Mucosa of stomach (tissue), 1 donor: ENCODE results near the gene LRRK2.
"Not testable (repeated sequence)": the region's sequence is repeated elsewhere in the genome, so short reads cannot be mapped to it uniquely, and the experiment has no call there.

ENCODE experiments used
- H3K27me3 ChIP-seq: one replicate; pipeline ENCODE4 v1.7.0; 2013; ENCODE audit warnings: mild to moderate bottlenecking, low read length; ENCODE audit not compliant: control insufficient read depth, insufficient read depth
- H3K36me3 ChIP-seq: one replicate; pipeline ENCODE4 v1.7.0; 2013; ENCODE audit warnings: low read length; ENCODE audit not compliant: control insufficient read depth, insufficient read depth
- H3K4me1 ChIP-seq: one replicate; pipeline ENCODE4 v1.7.0; 2013; ENCODE audit warnings: mild to moderate bottlenecking, low read length; ENCODE audit not compliant: control insufficient read depth, insufficient read depth
- H3K4me3 ChIP-seq: one replicate; pipeline ENCODE4 v1.7.0; 2013; ENCODE audit warnings: low read length
- H3K9ac ChIP-seq: one replicate; pipeline ENCODE4 v1.7.0; 2013; ENCODE audit warnings: mild to moderate bottlenecking, low read length, moderate library complexity
- H3K9me3 ChIP-seq: one replicate; pipeline ENCODE4 v1.7.0; 2013; ENCODE audit warnings: mild to moderate bottlenecking, low read length, moderate library complexity; ENCODE audit not compliant: control insufficient read depth
- donor health status: Pancreatic carcinoma.

The LRRK2 gene

GRCh38 chr12:40236357-40236850 is 11.6 kb downstream of the LRRK2 start:
- no peak overlapping the region for H3K4me3 ChIP-seq
- no peaks in the 10 kb centered on the region for H3K4me1 ChIP-seq
- H3K9me3 ChIP-seq: no peaks in the 10 kb centered on the region
- no peaks in the 10 kb centered on the region for H3K27me3 ChIP-seq
- no peak overlapping the region for H3K9ac ChIP-seq
- no peaks in the 10 kb centered on the region for H3K36me3 ChIP-seq

GRCh38 chr12:40238266-40238902 is 13.6 kb downstream of the LRRK2 start:
- Histone ChIP-seq H3K4me3 (no peak overlapping the region), H3K9ac (no peak overlapping the region), H3K36me3 (no peaks in the 10 kb centered on the region), H3K4me1 (no peaks in the 10 kb centered on the region), H3K9me3 (no peaks in the 10 kb centered on the region), H3K27me3 (no peaks in the 10 kb centered on the region)

GRCh38 chr12:40238979-40239378 is 14.2 kb downstream of the LRRK2 start:
- H3K9me3 ChIP-seq: no peaks in the 10 kb centered on the region
- no peaks in the 10 kb centered on the region for H3K36me3 ChIP-seq

GRCh38 chr12:40240779-40241178 is 16.0 kb downstream of the LRRK2 start:
- Histone ChIP-seq H3K27me3 (no peaks in the 10 kb centered on the region), H3K9me3 (no peaks in the 10 kb centered on the region), H3K4me1 (no peaks in the 10 kb centered on the region), H3K4me3 (no peak overlapping the region), H3K36me3 (no peaks in the 10 kb centered on the region), H3K9ac (no peak overlapping the region)

More at GRCh38 chr12:40238979-40239378, 14.2 kb downstream of the LRRK2 start:
- Histone ChIP-seq H3K4me1 (no peaks in the 10 kb centered on the region), H3K27me3 (no peaks in the 10 kb centered on the region), H3K4me3 (no peak overlapping the region), H3K9ac (no peak overlapping the region)

- Histone ChIP-seq H3K9me3 (no peaks in the 10 kb centered on the region), H3K4me3 (no peak overlapping the region), H3K9ac (no peak overlapping the region), H3K36me3 (no peaks in the 10 kb centered on the region), H3K4me1 (no peaks in the 10 kb centered on the region), H3K27me3 (no peaks in the 10 kb centered on the region)
Measured at GRCh38 chr12:40241741-40242140, 16.9 kb downstream of the LRRK2 start.

GRCh38 chr12:40244526-40245156 is 19.8 kb downstream of the LRRK2 start:
- not testable (repeated sequence) for H3K4me1 ChIP-seq, H3K36me3 ChIP-seq, H3K9ac ChIP-seq, H3K4me3 ChIP-seq, H3K9me3 ChIP-seq, H3K27me3 ChIP-seq

- no peaks in the 10 kb centered on the region for H3K9me3 ChIP-seq
- H3K9ac ChIP-seq: no peak overlapping the region
- H3K4me1 ChIP-seq: no peaks in the 10 kb centered on the region
- H3K36me3 ChIP-seq: no peaks in the 10 kb centered on the region
- no peak overlapping the region for H3K4me3 ChIP-seq
- no peaks in the 10 kb centered on the region for H3K27me3 ChIP-seq
Measured at GRCh38 chr12:40248034-40248433, 23.2 kb downstream of the LRRK2 start.

- Histone ChIP-seq H3K9me3 (no peaks in the 10 kb centered on the region), H3K4me3 (no peak overlapping the region), H3K27me3 (no peaks in the 10 kb centered on the region), H3K9ac (no peak overlapping the region), H3K36me3 (no peaks in the 10 kb centered on the region), H3K4me1 (no peaks in the 10 kb centered on the region)
Measured at GRCh38 chr12:40248585-40249297, 23.9 kb downstream of the LRRK2 start.

GRCh38 chr12:40250652-40251051 is 25.9 kb downstream of the LRRK2 start:
- not testable (repeated sequence) for H3K9ac ChIP-seq, H3K4me1 ChIP-seq, H3K27me3 ChIP-seq, H3K9me3 ChIP-seq, H3K36me3 ChIP-seq, H3K4me3 ChIP-seq

- H3K36me3 ChIP-seq: no peaks in the 10 kb centered on the region
- no peaks in the 10 kb centered on the region for H3K9me3 ChIP-seq
- H3K9ac ChIP-seq: no peak overlapping the region
- no peaks in the 10 kb centered on the region for H3K27me3 ChIP-seq
- H3K4me1 ChIP-seq: no peaks in the 10 kb centered on the region
- no peak overlapping the region for H3K4me3 ChIP-seq
Measured at GRCh38 chr12:40253936-40254335, 29.1 kb downstream of the LRRK2 start.

GRCh38 chr12:40254455-40255085 is 29.8 kb downstream of the LRRK2 start:
- H3K4me1 ChIP-seq: no peaks in the 10 kb centered on the region
- no peak overlapping the region for H3K9ac ChIP-seq
- H3K4me3 ChIP-seq: no peak overlapping the region
- no peaks in the 10 kb centered on the region for H3K9me3 ChIP-seq
- no peaks in the 10 kb centered on the region for H3K36me3 ChIP-seq
- no peaks in the 10 kb centered on the region for H3K27me3 ChIP-seq

GRCh38 chr12:40258371-40258770 is 33.6 kb downstream of the LRRK2 start:
- H3K27me3 ChIP-seq: no peaks in the 10 kb centered on the region
- no peak overlapping the region for H3K9ac ChIP-seq
- H3K4me3 ChIP-seq: no peak overlapping the region
- no peaks in the 10 kb centered on the region for H3K36me3 ChIP-seq
- no peaks in the 10 kb centered on the region for H3K9me3 ChIP-seq
- H3K4me1 ChIP-seq: no peaks in the 10 kb centered on the region
